ENCODE results near the gene SLC4A7.
"Not testable (repeated sequence)": the region's sequence is repeated elsewhere in the genome, so short reads cannot be mapped to it uniquely, and the experiment has no call there.

Gene SLC4A7

GRCh38 chr3:27484015-27484844, at the start of gene SLC4A7:
SLC4A7 (minus strand) TSS chr3:27484384; CDS start chr3:27484126, 258 bp downstream.
- DNase-seq, result peak; percentile 99

GRCh38 chr3:27533261-27533607, 49.0 kb upstream of the SLC4A7 start:
- DNase-seq, result no peak

DNA sequence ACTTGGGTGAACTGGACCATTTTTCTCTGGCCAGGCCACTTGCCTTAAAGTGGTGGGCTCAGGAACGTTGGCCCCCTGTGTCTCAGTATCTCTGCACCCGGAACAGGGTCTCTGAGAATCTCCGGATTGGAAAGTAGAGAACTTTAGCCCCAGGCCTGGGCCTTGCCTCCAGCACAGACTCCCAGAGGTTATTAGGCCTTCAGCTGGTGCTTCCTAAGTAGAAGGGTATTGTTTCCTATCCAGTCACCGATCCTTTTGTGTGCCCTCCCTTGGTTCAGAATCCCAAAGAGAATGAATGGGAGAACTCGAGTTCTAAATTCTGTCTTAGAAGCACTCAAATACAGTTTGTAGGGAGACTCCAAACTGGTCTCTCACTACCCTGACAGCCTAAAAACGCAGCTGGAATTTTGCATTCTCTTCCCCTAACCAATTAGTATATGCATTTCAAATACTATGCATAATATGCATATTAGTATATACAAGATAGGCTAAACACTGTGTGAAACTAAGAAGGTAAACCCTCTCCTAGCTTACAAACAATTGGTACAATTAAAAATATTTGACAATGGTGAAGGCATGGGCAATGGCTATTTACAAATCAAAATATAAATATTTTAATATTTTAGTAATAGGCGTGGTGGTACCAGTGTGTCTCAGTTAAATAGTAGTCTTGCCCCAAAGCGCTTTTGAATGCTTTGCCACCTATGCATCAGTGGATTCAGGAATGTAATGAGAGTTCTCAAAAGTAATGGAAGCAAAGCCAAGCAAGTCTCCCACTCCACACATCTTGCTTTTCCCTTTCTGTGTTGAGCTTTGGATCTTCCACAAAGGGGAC, 48.5 kb upstream of the SLC4A7 start:
- DNase-seq, result no peak

- DNase-seq, result not testable (repeated sequence)
Observed at GRCh38 chr3:27531193-27531751, 47.1 kb upstream of the SLC4A7 start.

DNA sequence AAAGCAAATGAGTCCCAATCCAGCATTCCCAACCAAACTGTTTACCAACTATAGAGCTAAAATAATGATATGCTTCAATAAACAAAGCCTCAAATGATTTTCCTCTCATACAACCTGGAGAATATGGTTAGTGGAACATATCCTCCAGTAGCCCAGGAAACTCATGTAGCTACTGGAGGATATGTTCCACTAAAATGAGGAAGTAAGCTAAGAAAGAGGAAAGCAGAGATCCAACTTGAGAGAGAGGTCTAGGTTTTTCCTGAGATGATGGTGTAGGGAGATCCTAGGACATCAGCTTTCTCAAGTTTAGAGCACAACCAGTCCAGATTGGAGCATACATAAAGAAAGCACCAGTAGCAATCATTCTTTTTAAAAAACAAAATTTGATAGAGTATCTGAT, 44.6 kb upstream of the SLC4A7 start:
- DNase-seq, result no peak

DNA sequence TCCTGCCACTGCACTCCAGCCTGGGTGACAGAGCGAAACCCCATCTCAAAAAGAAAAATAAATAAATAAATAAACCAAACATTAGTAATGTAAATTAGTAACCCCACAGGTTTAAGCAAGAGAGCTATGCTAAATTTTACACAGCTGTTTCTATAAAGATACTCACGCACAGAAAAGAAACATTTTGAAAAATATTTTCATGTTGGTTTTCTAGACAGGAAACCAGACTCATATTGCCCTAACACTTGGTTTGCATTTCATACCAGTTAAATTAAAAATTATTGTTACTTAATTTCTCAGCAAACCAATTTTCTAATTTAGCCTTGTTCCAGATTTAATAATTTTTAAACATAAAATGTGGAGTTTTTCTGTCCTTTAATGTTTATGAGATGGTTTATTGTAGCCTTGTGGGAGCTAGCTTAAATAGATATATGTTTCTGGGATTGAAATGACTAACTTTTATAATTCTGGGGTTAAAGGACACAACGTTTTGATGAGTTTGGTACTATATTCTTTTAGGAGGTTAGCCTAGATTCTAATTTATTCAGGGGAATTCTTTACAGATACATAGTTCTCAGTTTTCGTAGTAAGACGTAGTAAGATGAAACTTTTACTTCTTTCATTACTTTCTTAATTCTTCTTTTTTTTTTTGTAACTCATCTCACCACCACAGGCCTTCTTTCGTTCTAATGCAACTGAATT, 42.6 kb upstream of the SLC4A7 start:
- DNase-seq, result no peak

GRCh38 chr3:27521872-27522265, 37.7 kb upstream of the SLC4A7 start:
- DNase-seq, result no peak

DNA sequence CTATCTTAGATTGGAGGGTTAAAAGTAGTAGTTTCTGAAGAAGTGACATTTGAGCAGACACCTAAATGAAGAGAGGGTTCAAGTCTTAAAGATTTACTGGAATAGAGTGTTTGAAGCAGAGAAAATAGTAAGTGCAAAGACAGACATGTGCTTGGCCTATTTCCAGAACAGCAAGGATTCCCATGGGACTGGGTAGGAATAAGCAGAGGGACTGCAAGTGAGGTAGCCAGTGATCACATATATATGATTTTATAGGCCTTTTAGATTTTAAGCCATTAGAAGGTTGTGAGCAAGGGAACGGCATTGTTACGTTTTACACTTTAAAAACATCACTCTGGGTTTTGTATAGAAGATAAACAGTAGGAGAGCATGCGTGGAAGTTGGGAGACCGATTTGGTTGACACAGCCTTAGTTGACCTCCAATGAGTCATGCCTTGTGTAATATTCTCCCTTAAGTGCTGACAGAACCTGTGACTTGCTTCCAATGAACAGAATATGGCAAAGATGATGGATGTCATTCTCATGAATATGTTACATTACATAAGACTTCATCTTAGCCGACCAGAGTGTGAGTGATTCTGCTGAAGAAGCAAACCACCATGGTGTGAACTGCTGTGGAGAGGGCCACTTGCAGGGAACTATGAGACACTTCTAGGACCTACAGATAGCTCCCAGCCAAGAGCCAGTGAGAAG, 37.1 kb upstream of the SLC4A7 start:
- DNase-seq, result no peak

DNA sequence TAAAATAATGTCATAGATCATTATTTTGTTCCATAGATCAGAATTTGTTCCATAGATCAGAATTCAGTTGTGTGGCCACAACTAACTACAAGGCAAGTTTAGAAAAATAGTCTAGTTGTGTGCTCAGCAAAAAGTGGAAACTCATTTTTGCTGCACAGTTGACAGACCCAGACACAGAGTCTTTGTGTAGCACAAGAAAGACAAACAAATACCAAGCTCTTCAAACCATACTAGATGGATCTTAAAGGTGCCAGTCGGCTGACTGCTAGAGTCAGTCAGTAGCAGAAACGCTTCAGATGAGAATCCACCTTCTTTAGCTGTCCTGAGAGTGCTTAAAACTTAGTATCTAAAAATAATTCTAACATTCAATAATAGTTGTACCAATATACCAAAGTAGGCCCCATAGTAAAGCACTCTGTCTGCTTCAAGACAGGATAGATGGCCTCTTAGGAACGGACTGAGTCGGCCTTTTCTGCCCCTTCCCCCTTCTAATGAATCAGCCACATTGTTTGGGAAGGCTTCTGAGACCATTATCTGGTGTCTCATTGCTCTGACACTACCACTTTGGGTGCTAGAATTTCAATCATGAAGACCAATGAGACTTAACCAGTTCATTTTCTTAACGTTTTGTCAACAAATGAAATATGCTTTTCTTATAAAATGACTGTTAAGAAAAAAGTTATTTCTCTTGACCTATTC, 27.7 kb upstream of the SLC4A7 start:
- no peak for DNase-seq

GRCh38 chr3:27509376-27509775, 25.2 kb upstream of the SLC4A7 start:
- DNase-seq, result no peak

DNA sequence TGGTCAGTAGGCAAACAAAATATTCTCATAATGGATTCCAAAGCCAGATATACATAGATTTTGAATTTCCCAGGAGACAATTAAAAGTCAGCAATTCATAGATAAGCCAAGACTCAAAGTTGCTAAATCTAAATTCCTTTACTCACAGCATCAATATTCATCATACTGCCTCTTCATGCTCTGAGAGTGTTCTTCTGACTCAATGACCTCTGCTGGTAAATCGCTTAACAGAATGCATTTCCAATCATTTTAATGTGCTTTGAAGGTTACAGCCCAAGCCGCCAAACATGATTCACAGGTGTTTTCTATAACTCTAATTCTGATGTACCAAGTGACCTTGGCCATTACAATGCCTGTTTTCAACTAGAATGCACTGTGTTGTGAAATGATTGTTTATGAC, 24.2 kb upstream of the SLC4A7 start:
- DNase-seq, result no peak

DNA sequence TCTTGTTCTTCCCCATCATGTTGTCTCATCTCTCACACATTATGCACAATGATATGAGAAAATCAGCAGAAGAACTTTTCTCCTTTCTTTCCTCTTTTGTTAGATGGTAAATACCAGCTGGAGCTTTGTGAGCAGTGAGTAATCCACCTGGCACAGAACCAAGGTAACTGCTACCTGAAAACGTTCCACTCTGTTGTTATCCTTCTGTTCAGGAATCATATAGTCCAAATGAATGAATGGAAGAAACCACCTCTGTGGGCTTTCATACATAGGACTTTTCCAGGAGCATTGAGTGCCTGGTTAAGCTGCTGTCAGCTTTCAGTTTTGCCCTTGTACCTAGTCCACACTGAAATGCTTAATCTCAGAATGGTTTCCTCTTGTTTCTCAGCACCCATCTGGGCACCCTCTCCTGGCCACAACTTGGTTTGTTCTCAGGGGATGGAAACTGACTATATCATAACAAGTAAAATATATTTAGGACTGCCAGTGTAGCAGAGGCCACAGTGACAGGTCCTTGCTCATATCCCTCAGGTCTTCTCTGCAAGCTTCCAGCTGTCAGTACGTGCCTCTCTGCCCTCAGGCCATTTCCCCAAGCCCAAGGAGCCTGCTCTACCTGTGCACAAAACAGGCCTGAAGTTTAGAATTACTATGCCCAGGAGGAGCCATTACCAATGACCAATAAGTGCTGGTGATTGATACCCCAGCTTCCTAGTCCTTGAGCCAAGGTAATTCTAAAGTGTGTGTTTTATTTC, 23.5 kb upstream of the SLC4A7 start:
- DNase-seq, result no peak

DNA sequence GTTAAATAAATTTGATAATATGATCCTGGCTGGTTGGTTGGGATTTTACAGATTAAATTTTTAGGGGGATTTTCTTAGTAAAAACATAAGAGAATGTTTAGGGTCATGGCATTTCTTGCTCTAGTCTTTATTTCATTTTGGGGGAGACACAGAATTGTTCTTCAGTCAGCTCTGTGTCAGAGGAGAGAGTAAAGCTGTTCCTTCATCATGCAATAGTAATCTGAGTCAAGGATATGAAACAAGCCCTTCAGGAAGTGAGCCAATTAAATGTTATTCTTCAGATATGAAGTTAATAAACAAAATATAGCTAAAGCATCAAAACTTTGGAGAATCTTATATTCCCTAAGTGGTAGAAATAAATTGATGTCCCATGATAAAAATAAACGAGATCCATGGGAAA, 22.9 kb upstream of the SLC4A7 start:
- DNase-seq, result no peak

GRCh38 chr3:27504749-27505148, 20.6 kb upstream of the SLC4A7 start:
- DNase-seq, result no peak

DNA sequence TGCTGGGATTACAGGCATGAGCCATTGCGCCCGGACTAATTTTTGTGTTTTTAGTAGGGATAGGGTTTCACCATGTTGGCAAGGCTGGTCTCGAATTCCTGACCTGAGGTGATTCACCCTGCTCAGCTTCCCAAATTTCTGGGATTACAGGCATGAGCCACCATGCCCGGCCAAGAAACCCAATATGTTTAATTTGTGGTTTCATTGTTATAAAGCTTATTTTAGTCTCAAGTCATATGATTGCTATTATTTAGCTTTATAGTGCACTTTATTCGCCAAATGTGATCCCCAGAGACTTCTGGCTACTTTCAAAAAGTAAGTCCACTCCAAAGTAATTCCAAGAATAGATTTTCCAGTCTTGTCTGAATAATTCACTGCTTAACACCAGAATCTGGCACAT, 19.3 kb upstream of the SLC4A7 start:
- no peak for DNase-seq

- DNase-seq, result no peak
Observed at GRCh38 chr3:27501759-27502158, 17.6 kb upstream of the SLC4A7 start.

DNA sequence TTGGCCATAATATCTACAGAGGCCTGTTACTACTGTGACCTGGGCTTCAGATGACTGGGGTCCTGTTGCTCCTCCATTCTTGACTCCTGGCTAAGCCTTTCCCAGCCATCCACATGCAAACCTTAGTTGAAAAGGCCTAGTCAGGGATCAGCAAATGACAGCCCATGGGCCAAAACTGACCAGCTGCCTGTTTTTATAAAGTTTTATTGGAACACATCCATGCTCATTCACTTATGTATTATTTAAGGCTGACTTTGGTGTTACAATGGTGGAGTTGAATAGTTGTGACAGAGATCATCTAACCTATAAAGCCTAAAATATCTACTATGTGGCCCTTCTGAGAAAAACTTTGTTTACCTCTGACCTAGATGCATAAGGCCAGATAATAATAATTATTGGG, 16.8 kb upstream of the SLC4A7 start:
- no peak for DNase-seq

GRCh38 chr3:27500035-27500434, 15.9 kb upstream of the SLC4A7 start:
- no peak for DNase-seq

GRCh38 chr3:27494784-27495183, 10.6 kb upstream of the SLC4A7 start:
- DNase-seq, result no peak

DNA sequence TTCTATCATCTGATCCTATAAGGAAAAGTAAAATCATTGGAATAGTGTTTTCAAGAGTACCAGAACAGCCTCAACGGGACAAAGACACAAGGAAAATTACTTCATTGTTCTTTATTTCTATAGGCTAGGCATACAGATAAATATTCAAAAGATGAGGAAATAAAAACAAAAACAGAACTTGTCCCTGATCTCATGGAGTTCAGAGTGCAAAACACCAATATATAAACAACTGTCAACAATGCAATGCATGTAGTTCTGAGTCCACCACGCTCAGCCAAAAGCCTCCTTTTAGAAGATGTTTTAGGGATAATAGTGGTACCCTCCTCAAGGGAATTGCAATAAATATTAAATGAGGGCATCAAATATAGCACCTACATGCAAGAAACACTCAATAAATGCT, 4.6 kb upstream of the SLC4A7 start:
- no peak for DNase-seq

- DNase-seq, result no peak
Observed at GRCh38 chr3:27487383-27487782, 3.2 kb upstream of the SLC4A7 start.

Measured in activated effector memory CD4-positive, alpha-beta T cell treated with Interleukin-2 at 50 U/mL for 16 hours (primary cell).